Measurements from ENCODE around the gene PAF1.

The PAF1 gene

GRCh38 chr19:39405261-39405957 is 14.5 kb upstream of the PAF1 start:
- no peak for DNase-seq

- DNase-seq = peak; percentile 98
These were observed 12.7 kb upstream of the PAF1 start for GRCh38 chr19:39403331-39404312.

- peak; percentile 78 for DNase-seq
These were observed 11.7 kb upstream of the PAF1 start for GRCh38 chr19:39402346-39403300.

GRCh38 chr19:39401549-39402345 is 10.8 kb upstream of the PAF1 start:
- DNase-seq = peak; percentile 24

DNA sequence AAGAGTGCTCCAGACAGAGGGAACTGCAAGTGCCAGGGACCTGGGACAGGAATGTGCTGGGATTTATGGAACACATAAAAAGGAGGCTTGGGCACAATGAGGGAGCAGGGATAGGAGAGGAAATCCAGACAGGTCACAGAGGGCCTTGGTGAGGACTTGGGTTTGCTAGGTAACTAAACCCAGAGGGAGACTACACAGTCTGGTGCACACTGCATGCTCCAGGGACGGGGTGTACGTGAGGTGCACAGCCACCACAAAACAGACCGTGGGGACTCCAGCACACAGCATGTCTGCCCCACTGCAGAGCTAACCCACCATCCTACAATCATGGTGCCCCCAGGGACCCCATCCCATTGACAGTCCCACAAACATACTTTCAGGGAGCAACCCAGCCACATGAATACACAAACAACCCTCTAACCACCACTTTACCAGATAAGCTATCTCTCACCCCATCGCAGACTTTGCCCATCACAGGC is 10.2 kb upstream of the PAF1 start:
- no peak for DNase-seq

- no peak for DNase-seq
These were observed 9.2 kb upstream of the PAF1 start for GRCh38 chr19:39400061-39400460.

GRCh38 chr19:39399668-39400050 is 8.8 kb upstream of the PAF1 start:
- no peak for DNase-seq

DNA sequence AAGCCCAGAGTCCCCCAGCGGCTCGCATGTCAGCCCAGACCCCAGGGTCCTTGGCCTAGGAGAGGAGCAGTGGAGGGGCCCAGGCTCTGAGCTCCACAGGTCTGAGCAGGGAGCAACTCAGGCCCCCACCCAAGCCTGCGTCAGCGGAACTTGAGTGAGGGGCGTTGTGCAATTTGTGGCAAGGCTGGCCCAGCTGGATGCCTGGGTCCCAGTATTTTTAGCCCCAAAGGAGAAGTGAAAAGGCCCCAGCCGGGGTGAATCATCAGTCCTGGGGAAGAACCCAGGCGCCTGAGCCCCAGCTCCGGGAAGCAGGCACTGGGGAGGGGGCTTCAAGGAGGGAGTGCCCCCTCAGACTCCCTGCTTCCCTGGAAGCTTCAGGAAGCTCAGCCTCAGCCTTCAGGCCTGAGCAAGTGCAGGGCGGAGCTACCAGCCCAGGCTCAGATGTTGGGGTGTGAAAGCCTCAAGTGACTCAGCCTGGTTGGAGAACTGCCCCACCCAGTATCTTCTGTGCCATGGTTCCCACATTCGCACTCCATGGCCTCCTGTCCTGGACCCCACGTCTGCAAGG is 7.5 kb upstream of the PAF1 start:
- peak; percentile 58 for DNase-seq

GRCh38 chr19:39397360-39398296 is 6.7 kb upstream of the PAF1 start:
- DNase-seq = peak; percentile 81

GRCh38 chr19:39390451-39390750 is 505 bp downstream of the PAF1 start:
- DNase-seq = no peak

GRCh38 chr19:39389631-39390414 is 1.1 kb downstream of the PAF1 start:
- DNase-seq = no peak

DNA sequence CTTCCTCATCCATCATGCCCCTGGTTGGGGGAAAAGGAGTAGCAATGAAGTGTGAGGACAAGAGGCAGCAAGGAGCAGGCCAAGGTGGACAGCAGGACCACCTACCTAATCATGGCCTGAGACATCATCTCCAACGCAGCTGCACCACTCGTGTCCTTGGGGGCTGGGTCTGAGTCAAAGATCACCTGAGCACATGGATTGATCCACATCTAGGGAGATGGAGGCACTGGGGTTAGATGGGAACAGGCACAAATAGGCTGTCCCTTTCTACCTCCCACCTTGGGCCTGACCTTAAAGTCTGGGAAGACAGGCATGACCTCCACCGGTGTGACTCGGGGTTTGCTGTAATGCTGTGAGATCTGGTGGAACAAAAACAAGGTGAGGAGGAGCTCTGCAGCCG is 2.2 kb downstream of the PAF1 start:
- no peak for DNase-seq

DNA sequence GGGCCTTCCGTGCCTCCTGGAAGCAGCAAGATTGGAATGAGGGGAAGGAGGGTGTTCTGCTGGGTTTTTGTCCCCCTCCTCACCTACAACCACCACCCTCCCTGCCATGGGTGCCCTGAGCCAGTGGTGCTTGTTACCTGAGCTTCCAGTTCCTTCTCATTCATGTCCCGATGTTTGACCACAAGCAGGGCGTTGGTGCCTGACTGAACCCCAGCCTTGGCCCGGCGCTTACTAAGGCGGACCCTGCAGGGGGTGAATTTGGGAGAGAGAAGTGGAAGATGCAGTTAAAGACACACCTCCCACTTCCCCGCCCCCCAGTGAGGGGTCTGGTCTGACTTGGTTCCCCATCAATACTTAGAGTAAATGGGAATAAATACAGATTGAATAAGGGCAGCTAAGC is 4.3 kb downstream of the PAF1 start:
- DNase-seq = no peak

DNA sequence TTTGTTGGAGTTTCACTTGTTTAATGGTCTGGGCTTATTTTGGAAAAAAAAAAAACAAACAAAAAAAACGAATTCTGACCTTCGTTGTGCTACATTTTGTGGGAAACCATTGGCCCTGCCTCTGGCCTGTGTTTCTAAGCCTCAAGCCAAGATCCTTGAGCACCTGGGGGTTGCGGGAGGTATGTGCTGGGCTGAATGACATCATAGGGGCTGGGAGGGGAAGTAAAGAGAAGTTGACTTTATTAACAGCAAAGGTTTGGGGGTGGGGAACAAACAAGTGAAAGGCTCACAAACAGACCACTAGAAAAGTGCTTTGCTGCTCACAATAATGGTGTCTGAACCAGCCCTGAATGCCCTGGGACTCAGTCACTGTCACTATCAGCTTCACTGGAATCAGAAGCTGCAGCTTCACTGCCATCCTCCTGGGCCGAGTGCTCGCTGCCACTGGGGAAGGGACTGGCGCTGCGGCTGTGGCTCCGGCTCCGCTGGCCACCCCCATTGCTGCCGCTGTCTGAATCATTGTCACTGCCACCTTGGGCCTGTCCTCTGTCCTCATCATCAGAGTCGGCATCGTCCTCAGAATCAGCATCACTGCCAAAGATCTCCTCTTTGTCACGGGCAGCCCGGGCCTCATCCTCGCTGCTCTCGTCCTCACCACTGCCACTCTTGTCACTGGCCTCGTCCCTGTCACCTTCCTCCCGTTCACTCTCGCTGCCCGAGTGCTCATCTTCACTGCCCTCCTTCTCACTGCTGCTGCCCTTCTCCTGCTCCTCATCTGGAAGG is 5.1 kb downstream of the PAF1 start:
- DNase-seq = no peak

DNA sequence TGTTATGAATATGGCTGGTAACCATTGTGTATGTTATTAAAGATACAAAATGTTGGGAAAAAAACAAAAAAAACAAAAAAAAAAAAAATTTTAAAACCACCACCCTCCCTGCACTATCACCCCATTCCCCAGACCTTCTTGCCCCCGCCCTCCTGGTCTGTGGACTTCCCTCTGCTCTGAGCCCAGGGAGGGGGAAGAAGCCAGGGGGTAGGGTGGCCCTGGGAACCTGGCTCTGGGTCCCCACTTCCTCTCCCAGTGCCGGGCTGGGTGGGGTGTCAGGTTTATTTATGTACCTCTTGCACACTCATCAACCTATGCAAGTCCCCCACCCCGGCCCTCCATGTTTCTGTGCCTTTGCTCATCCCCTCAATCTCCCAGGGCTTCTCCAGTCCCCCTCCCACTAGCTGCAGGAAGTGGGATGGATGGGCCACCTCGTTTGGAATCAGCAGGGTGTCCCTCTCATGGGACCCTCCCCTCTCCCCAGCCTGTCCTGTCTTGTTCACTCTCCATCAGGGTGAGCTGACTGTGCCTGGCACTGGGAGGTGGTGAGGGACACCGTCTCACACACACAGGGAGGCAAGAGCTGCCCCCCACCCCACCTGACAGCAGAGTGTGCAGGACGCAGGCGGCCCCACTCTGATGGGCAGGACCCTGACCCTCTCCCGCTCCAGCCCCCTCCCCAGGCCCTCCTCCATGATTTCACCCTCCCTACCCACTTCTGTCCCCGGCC is 5.9 kb downstream of the PAF1 start:
- DNase-seq = no peak

GRCh38 chr19:39382991-39383828 is 7.7 kb downstream of the PAF1 start:
- DNase-seq = no peak
